HG03045 (cell line): ENCODE data around the gene TNFRSF1A.
"Not testable (repeated sequence)": the region's sequence is repeated elsewhere in the genome, so short reads cannot be mapped to it uniquely, and the experiment has no call there.

Experiments
- ATAC-seq: cut with Tn5 transposase; IDR thresholded peaks from one replicate; pipeline ENCODE4 v1.9.1; 2021; ENCODE audit warnings: mild to moderate bottlenecking, moderate library complexity; ENCODE audit not compliant: unreplicated experiment

The TNFRSF1A gene

GRCh38 chr12:6358881-6359280 is 17.0 kb upstream of the TNFRSF1A start:
- no peak for ATAC-seq

GRCh38 chr12:6356374-6356820 is 14.5 kb upstream of the TNFRSF1A start:
- ATAC-seq, result no peak

GRCh38 chr12:6355491-6356373 is 13.9 kb upstream of the TNFRSF1A start:
- no peak for ATAC-seq

- ATAC-seq, result no peak
Measured at GRCh38 chr12:6354495-6355393, 12.9 kb upstream of the TNFRSF1A start.

- no peak for ATAC-seq
Measured at GRCh38 chr12:6352193-6353173, 10.6 kb upstream of the TNFRSF1A start.

- no peak for ATAC-seq
Measured at GRCh38 chr12:6351622-6352021, 9.7 kb upstream of the TNFRSF1A start.

- ATAC-seq, result no peak
Measured at GRCh38 chr12:6347367-6348338, 5.8 kb upstream of the TNFRSF1A start.

GRCh38 chr12:6346942-6347341 is 5.1 kb upstream of the TNFRSF1A start:
- ATAC-seq, result no peak

GRCh38 chr12:6346235-6346832 is 4.5 kb upstream of the TNFRSF1A start:
- ATAC-seq, result no peak

GRCh38 chr12:6345319-6346091 is 3.6 kb upstream of the TNFRSF1A start:
- ATAC-seq, result no peak

- ATAC-seq, result not testable (repeated sequence)
Measured at GRCh38 chr12:6344101-6344660, 2.3 kb upstream of the TNFRSF1A start.

- no peak for ATAC-seq
Measured at GRCh38 chr12:6343518-6343917, 1.6 kb upstream of the TNFRSF1A start.

- no peak for ATAC-seq
Measured at GRCh38 chr12:6342140-6342889, 439 bp upstream of the TNFRSF1A start.

GRCh38 chr12:6340745-6341416 is 995 bp downstream of the TNFRSF1A start:
- ATAC-seq, result no peak

GRCh38 chr12:6340032-6340638 is 1.7 kb downstream of the TNFRSF1A start:
- ATAC-seq, result no peak

GRCh38 chr12:6338955-6339354 is 2.9 kb downstream of the TNFRSF1A start:
- ATAC-seq, result no peak
